Renal pelvis (tissue), 4 donors: ENCODE measurements around the gene CDC6. TPM values are rescaled to one million over a fixed set of nuclear protein-coding genes. Genes with fewer than 3 reads are reported as not detected.

ENCODE experiments used
- DNase-seq: peaks from one replicate; pipeline ENCODE4 v3.0.0-alpha.2; 2013
- polyA plus RNA-seq, 3 donors: library from polyadenylated mRNA; unstranded; fragments of 120-200 nt; gene quantifications; one replicate each; pipeline ENCODE4 v1.2.1, GENCODE V29; 2013; ENCODE audit not compliant: insufficient read length in 3 of 3

CDC6 gene
- polyA plus RNA-seq, 3 donors: 23.1 to 27.2 (median 24.2) TPM

DNA sequence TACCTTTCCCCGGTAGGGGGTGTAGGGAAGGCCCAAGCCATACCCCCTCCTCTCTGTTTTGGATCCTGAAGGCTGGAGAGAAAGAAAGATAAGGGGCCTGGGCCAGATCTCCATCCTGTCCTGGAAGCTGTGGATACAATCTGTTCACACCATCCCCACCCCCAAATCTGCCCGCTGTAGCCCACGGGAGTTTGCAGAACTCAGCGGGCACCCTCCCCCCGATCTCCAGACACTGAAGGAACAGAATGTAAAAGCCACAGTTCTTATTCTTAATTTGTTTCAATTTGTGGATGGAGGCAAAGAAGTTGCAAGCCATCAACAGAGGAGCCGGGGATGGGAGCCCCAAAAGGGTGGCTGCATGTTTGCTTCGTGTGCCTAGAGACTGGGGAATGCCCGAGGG, 49.7 kb downstream of the CDC6 start:
- DNase-seq: no peak

DNA sequence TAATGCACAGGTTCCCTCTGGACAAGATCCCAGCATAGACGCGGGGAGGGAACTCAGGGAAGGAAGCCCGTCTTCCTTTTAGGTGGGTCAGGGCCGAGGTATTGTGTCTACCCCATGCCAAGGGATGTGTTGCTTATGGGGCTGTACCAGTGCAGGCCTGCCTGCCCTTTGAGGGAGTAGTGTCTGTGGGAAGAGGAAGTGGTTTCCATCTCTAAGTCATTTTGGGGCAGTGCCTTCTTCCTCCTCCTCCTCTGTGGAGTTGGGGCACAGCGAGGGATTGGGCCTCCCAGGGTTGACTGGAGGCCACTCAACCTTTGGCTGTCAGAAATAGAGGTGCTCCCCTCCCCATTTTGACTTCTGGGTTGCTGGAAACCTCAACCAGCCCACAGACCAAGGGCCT, 50.4 kb downstream of the CDC6 start:
- DNase-seq: no peak

DNA sequence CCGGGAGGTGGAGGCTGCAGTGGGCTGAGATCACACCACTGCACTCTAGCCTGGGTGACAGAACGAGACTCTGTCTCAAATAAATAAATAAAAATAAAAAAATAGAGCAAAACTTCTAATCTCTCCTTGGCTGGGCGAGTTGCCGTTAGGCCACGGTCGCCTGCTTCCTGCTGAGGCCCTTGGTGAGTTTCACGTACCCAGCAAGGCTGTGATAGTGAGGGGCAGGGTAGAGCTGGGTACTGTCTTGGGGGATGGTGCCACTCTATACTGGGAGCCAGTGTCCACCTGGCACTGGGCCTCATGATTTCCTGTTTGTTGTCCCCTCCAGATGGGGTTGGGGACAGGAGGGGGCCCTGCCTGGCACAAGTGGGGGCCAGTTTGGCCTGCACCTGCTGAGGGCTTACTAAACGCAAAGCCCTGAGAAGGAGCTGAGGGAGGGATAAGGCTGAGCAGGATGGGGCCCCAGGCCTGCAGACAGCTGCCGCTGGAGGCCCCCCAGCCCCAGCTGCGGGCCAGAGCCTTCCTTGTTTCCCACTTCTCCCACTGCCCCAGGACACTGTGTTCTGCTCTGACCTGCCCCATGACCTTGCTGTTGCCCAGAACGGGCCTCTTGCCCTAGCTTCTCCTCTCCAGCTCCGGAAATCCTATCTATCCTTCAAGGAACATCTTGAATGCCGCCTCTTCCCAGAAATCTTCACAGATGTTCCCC, 51.4 kb downstream of the CDC6 start:
- DNase-seq: no peak

DNA sequence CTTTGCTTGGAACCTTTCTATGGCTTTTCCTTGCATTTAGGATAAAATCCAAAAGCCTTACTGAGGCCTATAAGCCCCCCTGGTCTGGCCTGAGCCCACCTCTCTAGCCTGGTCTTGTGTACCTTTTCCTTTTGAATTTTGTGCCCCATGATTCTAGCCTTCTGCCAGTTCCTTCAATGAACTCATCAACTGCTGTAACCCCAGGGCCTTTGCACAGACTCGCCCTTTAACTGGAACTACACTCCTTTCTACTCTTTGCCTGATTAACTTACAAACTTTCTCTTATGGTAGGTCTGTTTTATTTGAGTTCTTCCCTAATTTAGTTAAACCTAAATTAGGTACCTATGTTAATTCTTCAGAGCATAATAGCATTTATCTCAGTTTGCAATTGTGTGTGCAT, 52.6 kb downstream of the CDC6 start:
- DNase-seq: no peak

DNA sequence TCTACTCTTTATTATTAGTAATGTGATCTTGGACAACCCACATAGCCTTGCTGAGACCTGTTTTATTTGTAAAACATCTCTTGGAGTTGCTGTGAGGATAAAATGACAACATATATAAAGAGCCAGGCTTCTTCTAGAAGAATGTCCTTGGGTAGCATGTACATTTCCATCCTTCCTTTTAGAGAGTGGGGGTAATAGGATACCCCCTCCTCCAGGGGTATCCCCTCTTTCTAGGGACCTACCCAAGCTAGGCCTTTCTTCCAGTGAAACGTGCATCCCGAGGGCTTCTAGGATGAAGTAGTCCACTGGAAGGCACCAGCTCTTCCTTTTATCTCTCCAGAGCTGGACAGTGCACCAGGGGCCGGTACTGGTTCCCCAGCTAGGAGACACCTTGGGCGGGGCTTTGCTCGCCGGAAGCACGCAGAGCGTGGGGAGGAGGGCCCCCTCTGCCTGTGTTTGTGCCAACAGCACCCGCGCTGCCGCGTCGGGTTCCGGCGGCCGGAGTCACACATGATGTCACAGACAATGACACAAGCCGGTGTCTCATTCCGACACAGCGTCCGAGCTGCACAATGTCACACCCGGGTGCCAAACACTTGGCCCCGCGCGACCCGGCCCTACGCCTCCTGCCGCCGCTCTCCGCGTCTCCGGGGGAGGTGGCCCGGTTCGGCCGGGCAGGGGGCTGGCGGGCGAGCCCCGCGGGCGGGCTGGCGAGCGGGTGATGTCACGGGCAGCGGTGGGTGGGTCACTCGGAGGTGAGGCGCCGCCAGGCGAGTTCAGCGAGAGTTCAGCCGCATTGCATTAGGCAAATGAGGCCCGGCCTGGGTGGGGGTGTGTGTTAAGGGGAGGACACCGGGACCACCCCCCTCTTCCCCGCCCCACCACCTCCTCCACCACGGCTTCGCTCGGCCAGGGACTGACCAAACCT, 53.5 kb downstream of the CDC6 start:
- peak; percentile 86 for DNase-seq

DNA sequence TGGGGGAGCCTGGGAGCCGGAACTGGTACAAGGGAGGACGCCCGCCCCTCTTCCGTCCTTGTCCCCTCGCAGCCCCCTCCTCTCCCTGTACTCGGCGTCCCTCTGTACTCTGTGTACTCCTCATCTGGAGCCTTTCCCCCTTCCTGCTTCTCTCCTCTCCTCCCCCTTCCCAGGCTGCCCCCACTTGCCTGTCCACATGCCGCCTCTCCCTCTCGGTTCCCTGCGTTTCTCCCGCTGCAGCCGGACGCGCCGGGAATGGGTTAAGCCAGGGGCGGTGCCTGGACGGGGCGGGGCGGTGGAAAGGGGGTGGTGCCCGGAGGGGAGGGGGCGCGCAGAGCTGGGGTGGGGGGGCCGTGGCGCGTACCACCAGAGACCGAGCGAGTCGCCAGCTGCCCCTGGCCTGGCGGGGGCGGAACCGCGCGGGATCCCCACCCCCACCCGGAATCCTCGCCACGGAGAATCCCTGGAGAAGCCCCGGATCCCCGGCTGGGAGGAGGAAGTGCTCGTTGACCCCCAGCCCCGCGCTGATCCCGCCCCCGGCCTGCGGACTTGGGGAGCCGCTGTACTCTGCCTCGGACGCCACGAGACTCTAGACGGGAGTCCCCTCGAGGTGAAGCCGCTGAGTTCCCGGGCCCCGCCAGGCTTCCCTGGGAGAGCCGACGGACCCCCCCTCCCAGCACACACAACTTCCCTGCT, 54.3 kb downstream of the CDC6 start:
- peak; percentile 85 for DNase-seq

DNA sequence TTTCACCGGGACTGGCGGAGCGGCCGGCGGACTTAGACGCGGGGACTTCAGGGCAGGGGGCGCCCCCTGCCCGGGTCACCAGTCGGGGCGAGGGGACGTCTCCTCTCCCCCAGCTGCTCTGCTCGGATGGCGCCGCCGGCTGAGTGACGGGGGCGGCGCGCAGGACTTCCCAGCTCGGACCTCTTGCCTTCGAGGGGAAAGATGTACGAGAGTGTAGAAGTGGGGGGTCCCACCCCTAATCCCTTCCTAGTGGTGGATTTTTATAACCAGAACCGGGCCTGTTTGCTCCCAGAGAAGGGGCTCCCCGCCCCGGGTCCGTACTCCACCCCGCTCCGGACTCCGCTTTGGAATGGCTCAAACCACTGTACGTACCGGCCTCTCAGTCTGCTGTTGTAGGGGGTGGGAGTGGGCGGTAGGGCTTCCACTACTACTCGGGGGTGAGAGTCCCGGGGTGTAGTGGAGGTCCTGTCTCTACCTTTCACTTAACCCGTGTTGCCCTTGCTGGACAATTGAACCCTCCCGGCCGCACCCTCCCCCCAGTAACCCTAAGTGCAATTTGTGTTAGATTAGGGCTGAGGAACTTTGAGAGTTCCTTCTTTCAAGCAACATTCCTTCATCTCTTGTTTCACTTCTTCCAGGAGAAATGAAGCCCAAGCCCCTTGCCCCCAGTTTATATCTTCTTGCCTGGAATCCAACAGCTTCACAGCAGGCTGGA, 55.0 kb downstream of the CDC6 start:
- DNase-seq: no peak

DNA sequence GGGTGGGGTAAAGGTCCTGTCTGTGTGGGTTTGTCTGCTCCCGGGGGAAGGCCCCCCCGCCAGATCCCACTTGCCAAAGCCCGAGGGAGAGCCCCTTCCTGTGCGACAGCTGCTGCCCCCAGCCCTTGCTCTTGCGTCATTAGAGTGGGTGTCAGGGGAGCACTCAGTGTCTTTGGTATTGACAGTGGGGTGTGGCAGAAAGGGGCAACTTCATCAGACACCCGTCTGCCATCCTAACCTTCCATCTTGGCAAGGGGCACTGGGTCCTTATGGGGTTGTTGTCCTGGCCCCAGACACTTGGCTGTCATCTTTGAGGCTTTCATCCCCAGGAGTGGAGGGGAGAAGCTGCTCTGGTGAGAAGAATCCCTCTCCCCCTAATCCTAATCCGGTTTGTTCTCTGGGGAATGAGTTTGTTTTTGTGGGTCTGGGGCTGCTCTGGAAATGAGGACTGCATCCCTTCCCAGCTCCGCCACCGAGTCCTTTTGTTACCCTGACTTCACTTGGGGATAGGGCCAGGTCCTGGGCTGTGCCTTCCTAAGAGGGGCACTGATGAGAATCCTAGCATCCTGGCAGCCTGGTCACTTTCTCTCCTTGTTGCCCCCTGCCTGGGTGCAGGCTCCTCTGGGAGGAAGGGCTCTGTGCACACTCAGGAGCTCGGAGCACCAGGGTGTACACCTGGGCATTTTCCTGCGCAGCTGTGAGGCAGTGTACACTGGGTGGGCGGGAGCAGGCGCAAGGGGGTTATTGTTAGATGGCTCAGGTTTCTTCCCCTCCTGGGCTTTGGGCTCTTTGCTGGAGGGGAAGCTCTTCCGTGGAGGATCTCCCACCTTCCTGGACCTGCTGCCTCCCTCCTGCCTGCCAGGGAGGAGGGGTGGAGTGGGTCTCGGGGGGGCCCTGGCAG, 55.8 kb downstream of the CDC6 start:
- no peak for DNase-seq

DNA sequence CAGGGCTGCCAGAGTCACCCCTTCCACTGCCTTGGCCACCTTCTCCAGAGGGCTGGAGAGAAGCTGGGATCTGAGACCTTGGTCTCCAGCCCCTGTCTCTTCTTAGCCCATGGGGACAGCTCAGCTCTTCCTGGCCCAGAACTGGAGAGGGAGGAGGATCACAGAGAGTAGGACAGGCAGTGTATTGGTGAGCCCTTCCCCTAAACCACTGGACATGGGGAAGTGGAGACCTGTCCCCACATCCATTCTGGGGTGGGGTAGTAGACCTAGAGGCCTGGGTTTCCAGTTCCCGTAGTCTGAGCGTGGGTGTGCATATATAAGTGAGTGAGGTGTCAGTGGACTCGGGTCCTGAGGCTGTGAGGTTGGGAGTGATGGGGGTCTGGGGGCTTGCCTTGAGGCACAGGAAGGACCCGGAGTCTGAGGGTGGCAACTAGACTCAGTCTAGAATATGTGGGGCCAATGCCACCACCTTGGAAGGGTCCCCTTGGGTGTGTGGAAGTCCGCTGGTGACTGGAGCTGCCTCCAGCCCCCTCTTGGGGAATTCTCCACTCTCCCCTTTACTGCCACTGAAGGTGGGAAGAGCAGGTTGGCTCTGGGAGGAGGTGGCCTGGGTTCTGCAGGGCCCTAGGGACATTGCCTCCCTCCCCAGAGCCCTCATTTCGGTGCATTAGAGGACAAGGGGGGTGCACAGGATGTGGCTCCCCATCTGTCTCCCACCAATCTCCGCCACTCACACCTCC, 56.9 kb downstream of the CDC6 start:
- DNase-seq: no peak

DNA sequence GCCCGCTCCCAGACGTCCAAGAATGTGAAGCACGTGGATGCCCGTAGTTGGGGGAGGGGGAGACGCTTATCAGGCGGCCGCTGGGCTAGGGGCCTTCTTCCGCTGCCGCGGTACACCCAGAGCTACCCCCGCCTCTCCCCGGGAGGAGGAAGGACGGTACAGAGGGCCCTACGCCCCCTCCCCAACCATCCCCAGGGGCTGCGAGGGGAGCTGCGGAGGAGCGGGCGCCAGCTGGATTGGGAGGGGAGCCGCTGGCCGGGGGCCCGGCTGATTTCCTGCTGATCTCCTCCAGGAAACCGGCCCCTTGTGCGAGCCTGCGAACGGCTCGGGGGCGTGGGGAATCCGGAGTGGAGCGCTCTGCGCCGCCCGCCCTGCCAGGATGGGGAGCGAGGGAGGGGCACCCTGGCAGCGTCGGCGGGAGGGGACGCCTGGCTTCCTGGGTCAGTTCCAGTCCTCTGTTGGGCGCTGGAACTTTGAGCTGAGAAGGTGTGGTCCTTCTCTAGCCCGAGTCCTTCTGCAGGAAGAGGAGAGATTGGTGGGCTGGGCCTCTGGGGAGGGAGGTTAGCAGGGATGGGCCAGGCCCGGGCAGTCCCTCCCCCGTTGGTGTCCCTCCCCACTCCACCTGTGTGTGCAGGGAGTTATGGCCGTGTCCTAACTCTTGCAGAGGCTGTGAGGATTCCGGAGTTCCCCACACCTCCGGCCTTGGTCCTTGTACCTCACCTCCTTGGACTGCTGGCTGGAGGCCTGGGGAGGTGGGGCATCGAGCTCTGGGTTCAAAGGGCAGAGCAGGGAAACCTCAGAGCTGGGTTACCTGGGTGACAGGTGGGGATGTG, 57.7 kb downstream of the CDC6 start:
- no peak for DNase-seq

DNA sequence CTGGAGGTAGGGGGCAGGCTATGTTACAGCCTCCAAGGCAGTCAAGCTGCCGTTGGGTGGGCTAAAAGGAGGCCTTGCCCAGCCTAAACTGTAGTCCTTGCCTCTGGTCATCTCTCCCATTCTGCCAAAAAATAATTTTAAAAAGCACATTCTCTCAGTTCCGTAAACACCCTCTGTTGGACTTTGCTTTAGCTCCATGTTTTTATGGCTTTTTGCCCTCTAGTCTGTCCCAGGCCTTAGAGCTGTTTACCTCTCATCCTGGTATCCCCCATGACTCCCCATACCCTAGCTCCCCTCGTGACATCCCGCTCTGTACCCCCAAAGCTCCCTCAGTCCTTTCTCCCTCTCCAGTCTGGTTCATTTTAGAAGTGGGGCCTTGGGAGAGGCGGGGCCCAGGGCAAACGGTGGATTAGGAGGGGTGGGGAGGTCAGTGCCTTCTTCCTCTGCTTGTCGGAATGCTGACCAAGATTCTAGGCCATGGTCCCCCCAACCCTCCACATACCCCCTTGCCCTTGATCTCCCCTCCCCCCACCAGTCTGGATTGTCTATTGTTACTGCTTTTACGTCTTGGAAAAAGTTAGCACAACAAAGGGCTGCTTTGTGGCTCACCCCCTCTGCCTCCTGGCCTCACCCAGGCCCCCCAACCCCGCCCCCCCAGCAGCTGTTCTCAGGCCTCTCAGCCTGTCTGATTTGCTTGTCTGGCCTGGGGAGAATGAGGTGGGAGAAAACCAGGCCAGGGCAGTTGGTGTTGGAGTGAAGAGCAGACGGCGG, 58.5 kb downstream of the CDC6 start:
- DNase-seq: no peak

DNA sequence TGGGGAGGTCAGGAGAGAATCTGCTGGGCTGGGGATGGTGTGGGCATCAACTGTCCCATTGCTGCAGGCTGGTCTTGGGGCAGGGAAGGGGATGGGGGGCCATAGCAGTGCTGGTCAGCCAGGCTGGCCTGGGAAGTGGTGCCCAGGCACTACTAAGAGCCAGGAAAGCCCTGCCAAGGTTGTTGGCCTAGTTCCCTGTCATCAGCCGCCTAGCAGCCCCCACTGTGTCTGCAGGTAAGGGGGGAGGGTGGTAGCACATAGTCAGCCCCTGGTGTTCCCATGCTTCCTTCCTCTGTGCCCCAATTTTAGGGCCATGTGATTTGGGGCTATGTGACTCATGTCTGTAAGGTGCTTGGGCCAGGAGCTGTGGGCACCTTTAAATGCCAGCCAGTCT, 59.1 kb downstream of the CDC6 start:
- no peak for DNase-seq

DNA sequence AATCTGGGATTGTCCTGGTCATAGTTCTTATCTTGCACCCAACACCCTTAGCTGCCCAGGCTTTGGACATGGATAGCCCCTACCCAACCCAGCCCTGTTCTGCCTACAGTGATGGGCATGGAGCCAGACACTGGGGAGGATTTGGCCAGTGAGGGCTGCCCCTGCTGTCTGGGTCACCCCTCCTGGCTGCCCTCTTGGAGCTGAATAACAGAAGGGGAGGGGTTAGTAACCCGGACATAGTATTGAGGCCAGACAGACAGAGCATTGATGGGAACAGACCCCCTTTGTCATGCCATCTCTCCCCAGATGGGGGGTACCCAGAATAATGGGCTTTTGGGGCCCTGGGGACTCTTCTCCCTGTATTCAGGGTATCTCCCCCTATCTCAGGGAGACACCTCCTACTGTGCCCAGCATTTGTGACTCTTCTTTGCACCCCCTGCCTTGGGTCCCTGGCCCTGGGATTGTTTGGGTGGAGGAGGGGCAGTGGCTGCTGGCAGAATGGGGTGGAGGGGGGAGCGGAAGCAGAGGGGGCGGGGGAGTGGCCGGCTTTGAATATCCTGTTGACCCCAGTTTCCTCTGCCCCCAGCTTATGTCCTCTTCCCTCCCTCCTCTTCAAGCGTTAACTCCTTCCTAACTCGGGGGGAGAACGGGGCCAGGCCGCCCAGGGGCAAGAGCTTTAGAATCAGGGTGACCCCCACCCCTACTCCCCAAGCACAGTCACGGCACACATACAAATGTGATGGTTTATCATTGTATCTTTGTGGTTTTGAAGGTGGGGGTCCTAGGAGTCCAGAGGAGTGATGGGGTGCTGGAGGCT, 59.8 kb downstream of the CDC6 start:
- DNase-seq: no peak

DNA sequence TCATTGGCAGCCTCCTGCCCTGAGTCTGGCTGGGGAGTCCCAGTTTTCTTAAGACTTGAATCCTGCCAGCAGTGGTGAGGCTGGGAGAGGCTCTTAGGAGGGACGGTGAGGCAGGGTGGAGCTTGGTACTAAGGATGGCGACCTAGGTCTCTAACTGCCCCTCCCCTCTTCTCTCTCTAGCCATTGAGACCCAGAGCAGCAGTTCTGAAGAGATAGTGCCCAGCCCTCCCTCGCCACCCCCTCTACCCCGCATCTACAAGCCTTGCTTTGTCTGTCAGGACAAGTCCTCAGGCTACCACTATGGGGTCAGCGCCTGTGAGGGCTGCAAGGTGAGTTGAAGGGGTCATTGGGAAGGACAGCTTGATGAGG, 60.4 kb downstream of the CDC6 start:
- no peak for DNase-seq

DNA sequence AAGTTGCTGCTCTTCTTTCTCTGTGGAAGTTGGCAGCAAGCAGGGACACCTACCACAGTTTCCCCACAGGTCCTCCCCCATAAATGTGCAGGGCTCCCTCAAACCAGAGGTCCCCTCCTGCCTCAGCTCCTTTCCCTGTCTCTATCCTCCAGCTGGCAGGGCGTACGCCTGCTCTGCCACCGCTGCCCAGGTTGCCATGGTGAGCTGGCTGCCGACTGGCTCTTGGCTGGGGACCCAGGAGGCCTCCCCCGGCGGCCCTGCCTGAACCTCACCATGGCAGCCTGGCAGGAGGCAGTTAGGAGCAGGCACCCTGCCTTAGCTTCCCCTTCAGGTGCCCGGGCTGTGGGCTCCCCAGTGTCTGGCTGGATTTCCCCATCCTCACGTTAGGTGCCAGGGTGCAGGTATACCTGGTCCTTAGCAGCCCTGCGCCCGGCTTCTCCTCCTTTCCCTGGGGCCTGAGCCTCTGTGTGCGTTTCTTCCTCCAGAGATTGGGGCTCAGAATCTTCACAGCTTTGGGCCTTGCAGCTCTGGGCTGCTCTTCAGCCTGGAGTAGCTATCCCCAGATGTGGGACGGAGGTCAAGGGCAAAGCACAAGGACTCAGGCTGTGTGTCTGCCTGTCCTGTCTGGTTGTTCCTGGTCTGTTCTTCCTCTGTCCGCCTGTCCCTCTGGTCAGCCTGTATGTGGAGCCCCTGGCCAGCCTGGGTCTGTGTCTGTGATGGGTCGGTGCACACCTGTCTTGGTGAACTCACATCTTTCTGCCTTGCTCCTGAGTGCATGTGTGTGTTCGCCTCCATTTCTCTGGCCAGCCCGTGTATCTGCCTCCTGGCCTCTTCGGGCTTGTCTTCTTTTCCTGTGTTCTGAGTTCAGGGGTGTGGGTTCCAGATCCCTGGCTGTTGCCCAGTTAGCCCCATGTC, 61.1 kb downstream of the CDC6 start:
- no peak for DNase-seq

DNA sequence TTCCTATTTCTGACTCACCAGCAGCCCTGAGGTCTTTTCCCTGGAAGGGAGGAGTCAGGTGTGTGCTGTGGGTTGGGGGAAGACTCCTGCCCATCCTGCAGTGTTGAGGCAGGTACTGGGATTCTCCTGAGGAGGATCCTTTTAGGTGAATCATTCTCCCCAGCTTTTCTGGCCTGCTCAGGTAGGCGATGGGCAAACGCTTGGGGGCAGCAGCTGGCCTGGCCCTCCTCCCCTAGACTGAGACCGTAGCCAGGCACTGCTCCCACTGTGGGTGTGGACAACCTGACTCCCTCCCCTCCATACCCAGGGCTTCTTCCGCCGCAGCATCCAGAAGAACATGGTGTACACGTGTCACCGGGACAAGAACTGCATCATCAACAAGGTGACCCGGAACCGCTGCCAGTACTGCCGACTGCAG, 61.8 kb downstream of the CDC6 start:
- DNase-seq: no peak
